ENCODE measurements around the gene EPX. TPM values are rescaled to one million over a fixed set of nuclear protein-coding genes. Genes with fewer than 3 reads are reported as not detected.

Gene EPX
- total RNA-seq, 6 experiments from 2014 or later: 0.07 TPM; not detected in 5

GRCh38 chr17:58189436-58190146 is 2.9 kb upstream of the EPX start:
- TF ChIP-seq POLR2A (IDR thresholded peaks at IDR 0.05): no peak
- TF ChIP-seq, protein P1, sequence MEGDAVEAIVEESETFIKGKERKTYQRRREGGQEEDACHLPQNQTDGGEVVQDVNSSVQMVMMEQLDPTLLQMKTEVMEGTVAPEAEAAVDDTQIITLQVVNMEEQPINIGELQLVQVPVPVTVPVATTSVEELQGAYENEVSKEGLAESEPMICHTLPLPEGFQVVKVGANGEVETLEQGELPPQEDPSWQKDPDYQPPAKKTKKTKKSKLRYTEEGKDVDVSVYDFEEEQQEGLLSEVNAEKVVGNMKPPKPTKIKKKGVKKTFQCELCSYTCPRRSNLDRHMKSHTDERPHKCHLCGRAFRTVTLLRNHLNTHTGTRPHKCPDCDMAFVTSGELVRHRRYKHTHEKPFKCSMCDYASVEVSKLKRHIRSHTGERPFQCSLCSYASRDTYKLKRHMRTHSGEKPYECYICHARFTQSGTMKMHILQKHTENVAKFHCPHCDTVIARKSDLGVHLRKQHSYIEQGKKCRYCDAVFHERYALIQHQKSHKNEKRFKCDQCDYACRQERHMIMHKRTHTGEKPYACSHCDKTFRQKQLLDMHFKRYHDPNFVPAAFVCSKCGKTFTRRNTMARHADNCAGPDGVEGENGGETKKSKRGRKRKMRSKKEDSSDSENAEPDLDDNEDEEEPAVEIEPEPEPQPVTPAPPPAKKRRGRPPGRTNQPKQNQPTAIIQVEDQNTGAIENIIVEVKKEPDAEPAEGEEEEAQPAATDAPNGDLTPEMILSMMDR (IDR thresholded peaks at IDR 0.05): no peak
- WGBS (ENCODE audit: insufficient coverage, low coverage, low lambda C conversion rate, missing lambda C conversion rate): 35% methylated on average over 4 of the region's 11 CpGs
- Histone ChIP-seq H3K27me3 (no peaks in the 10 kb centered on the region), H3K36me3 (no peaks in the 10 kb centered on the region), H3K4me1 (no peaks in the 10 kb centered on the region), H3K9me3 (no peaks in the 10 kb centered on the region), H3K4me3 (no peak overlapping the region), H3K27ac (no peak overlapping the region)
- no peak for DNase-seq
- intact Hi-C loops (cut with DNase I): no loop called here
- ATAC-seq: no peak

DNA sequence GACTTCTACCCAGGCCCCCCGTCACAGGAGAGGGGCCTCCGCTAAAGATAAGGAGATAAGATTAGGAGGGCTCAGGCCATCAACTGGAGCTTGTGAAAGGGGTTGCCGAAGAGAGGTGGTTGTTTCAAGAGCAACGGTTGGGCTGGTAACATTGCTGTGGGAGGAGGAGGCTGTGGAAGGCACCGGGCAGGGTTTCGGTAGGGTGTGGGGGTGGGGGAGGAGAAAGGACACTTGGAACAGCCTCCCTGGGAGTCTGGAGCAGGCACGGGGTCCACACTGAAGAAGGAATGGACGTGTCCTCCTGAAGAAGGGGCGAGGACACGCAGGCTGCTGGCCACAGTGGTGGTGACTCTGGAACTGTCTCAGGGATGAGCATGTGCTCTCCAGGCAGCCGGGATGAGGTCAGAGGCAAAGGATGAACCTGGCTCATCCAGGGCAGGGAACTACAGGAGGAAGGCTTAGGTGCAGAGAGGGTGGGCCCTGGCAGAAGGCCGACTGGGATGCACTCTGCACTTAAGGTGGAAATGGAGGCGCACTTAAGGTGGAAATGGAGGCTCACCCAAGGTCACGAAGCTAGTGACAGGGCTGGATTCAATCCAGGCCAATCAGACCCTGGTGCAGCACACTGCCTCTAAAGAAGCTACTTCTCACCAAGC is 1.2 kb upstream of the EPX start:
- 41% methylated on average over 10 of the region's 14 CpGs for WGBS (ENCODE audit: insufficient coverage, low coverage, low lambda C conversion rate, missing lambda C conversion rate)
- no peaks in the 10 kb centered on the region for H3K4me1 ChIP-seq
- no peaks in the 10 kb centered on the region for H3K36me3 ChIP-seq
- intact Hi-C loops (cut with DNase I): no loop called here
- DNase-seq (no peak), ATAC-seq (no peak)
- H3K9me3 ChIP-seq: no peaks in the 10 kb centered on the region
- no peak overlapping the region for H3K4me3 ChIP-seq
- TF ChIP-seq POLR2A (IDR thresholded peaks at IDR 0.05): no peak
- TF ChIP-seq, protein P1 (IDR thresholded peaks at IDR 0.05): no peak
- H3K27me3 ChIP-seq: no peaks in the 10 kb centered on the region
- H3K27ac ChIP-seq: no peak overlapping the region

DNA sequence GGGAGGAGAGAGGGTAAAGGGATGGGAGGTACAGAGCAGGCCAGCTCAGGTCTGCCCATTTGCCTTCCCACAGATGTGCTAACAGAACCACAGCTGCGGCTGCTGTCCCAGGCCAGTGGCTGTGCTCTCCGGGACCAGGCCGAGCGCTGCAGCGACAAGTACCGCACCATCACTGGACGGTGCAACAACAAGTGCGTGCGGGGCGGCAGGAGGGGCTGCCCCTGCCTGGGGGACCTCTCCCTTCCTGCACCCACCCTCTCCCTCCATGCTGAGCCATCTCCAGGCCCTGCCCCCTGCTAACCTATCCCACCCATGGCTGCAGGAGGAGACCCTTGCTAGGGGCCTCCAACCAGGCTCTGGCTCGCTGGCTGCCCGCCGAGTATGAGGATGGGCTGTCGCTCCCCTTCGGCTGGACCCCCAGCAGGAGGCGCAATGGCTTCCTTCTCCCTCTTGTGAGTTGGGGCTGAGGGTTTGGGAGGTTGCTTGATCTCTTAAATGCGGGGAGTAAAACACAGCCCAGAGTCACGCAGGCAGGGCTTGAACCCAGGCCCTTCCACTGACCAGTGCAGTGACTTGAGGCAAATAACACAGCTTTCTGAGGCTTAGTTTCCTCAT is 1.2 kb downstream of the EPX start:
- Histone ChIP-seq H3K27ac (no peak overlapping the region), H3K36me3 (no peaks in the 10 kb centered on the region), H3K9me3 (no peaks in the 10 kb centered on the region), H3K4me1 (no peaks in the 10 kb centered on the region), H3K4me3 (no peak overlapping the region), H3K27me3 (no peaks in the 10 kb centered on the region)
- TF ChIP-seq POLR2A (IDR thresholded peaks at IDR 0.05): no peak
- TF ChIP-seq, protein P1 (IDR thresholded peaks at IDR 0.05): no peak
- WGBS (ENCODE audit: insufficient coverage, low coverage, low lambda C conversion rate, missing lambda C conversion rate): no CpG with 5 or more reads among the region's 18 CpGs
- intact Hi-C loops (cut with DNase I): no loop called here
- ATAC-seq: no peak
- no peak for DNase-seq

GRCh38 chr17:58195518-58196123 is 3.1 kb downstream of the EPX start:
- intact Hi-C loops (cut with DNase I): no loop called here
- TF ChIP-seq POLR2A (IDR thresholded peaks at IDR 0.05): no peak
- TF ChIP-seq, protein P1 (IDR thresholded peaks at IDR 0.05): no peak

More at GRCh38 chr17:58195518-58196123, 3.1 kb downstream of the EPX start:
- Histone ChIP-seq H3K4me1 (no peaks in the 10 kb centered on the region), H3K9me3 (no peaks in the 10 kb centered on the region), H3K27me3 (no peaks in the 10 kb centered on the region), H3K4me3 (no peak overlapping the region), H3K36me3 (no peaks in the 10 kb centered on the region), H3K27ac (no peak overlapping the region)
- ATAC-seq (no peak), DNase-seq (no peak)
- 84% methylated on average over 5 of the region's 5 CpGs for WGBS (ENCODE audit: insufficient coverage, low coverage, low lambda C conversion rate, missing lambda C conversion rate)

All from right lobe of liver (tissue), 6 donors.